ENCODE results near the gene GRAMD1B. TPM values are rescaled to one million over a fixed set of nuclear protein-coding genes. Genes with fewer than 3 reads are reported as not detected.
"Not testable (repeated sequence)": the region's sequence is repeated elsewhere in the genome, so short reads cannot be mapped to it uniquely, and the experiment has no call there.

The GRAMD1B gene
- total RNA-seq, 1 experiment from 2014 or later = 5.8 TPM

GRCh38 chr11:123568367-123568870 is 138.3 kb downstream of the GRAMD1B start:
- ChIA-PET CTCF (interaction anchor here (0.5 kb wide), 1 partner anchor 127 kb away, joined by 3 read pairs; no protein-coding TSS in a partner anchor), POLR2A (ENCODE audit: unreplicated experiment) (no interaction called here)
- BruUV-seq (replicated peaks) = no TSS peak
- Histone ChIP-seq H2AFZ (no peak overlapping the region), H3K27me3 (ENCODE audit: insufficient read depth, low read depth) (no peaks in the 10 kb centered on the region), H3K79me2 (ENCODE audit: low read depth) (no peaks in the 10 kb centered on the region), H3K27ac (no peak overlapping the region), H3K36me3 (ENCODE audit: low read depth) (no peaks in the 10 kb centered on the region), H3F3A (ENCODE audit: insufficient read depth, low read depth) (no peaks in the 10 kb centered on the region), H3K9me3 (ENCODE audit: insufficient read depth, low read depth) (no peaks in the 10 kb centered on the region), H3K9me2 (ENCODE audit: insufficient read depth) (no peaks in the 10 kb centered on the region), H3K4me3 (no peak overlapping the region), H4K20me1 (ENCODE audit: insufficient read depth) (no peaks in the 10 kb centered on the region), H3K4me2 (no peak overlapping the region), H3K4me1 (replicated peaks; ENCODE audit: insufficient read depth) (no peaks in the 10 kb centered on the region)
- TF ChIP-seq EZH2 (IDR thresholded peaks at IDR 0.05; ENCODE audit: low read depth) (no peak), CTCF (conservative IDR thresholded peaks at IDR 0.05) (no peak)
- no peak for DNase-seq
- intact Hi-C loops (cut with micrococcal nuclease; ENCODE audit: unreplicated experiment) = no loop called here

GRCh38 chr11:123569393-123569792 is 139.3 kb downstream of the GRAMD1B start:
- no peaks in the 10 kb centered on the region for H3F3A ChIP-seq (ENCODE audit: insufficient read depth, low read depth)
- no peak overlapping the region for H3K4me2 ChIP-seq
- H4K20me1 ChIP-seq (ENCODE audit: insufficient read depth) = no peaks in the 10 kb centered on the region
- BruUV-seq (replicated peaks) = no TSS peak
- H3K4me1 ChIP-seq (replicated peaks; ENCODE audit: insufficient read depth) = no peaks in the 10 kb centered on the region
- H3K27ac ChIP-seq = no peak overlapping the region
- H3K36me3 ChIP-seq (ENCODE audit: low read depth) = no peaks in the 10 kb centered on the region
- no peaks in the 10 kb centered on the region for H3K9me2 ChIP-seq (ENCODE audit: insufficient read depth)
- POLR2A ChIA-PET (ENCODE audit: unreplicated experiment) = no interaction called here
- CTCF ChIA-PET = no interaction called here
- intact Hi-C loops (cut with micrococcal nuclease; ENCODE audit: unreplicated experiment) = no loop called here
- no peak for DNase-seq
- no peak overlapping the region for H3K4me3 ChIP-seq
- no peaks in the 10 kb centered on the region for H3K27me3 ChIP-seq (ENCODE audit: insufficient read depth, low read depth)
- no peaks in the 10 kb centered on the region for H3K79me2 ChIP-seq (ENCODE audit: low read depth)
- H3K9me3 ChIP-seq (ENCODE audit: insufficient read depth, low read depth) = no peaks in the 10 kb centered on the region
- no peak overlapping the region for H2AFZ ChIP-seq
- TF ChIP-seq CTCF (conservative IDR thresholded peaks at IDR 0.05) = no peak
- no peak for TF ChIP-seq EZH2 (IDR thresholded peaks at IDR 0.05; ENCODE audit: low read depth)

- intact Hi-C loops (cut with micrococcal nuclease; ENCODE audit: unreplicated experiment) = loop anchor here (10.0 kb wide), 1 partner anchor 266 kb away; no protein-coding TSS in a partner anchor
- Histone ChIP-seq H3K9me3 (ENCODE audit: insufficient read depth, low read depth) (no peaks in the 10 kb centered on the region), H3K9me2 (ENCODE audit: insufficient read depth) (no peaks in the 10 kb centered on the region), H3K36me3 (ENCODE audit: low read depth) (no peaks in the 10 kb centered on the region), H3K4me3 (no peak overlapping the region), H3K27ac (no peak overlapping the region), H3K4me1 (replicated peaks; ENCODE audit: insufficient read depth) (no peaks in the 10 kb centered on the region), H3K4me2 (no peak overlapping the region), H3K79me2 (ENCODE audit: low read depth) (no peaks in the 10 kb centered on the region), H4K20me1 (ENCODE audit: insufficient read depth) (no peaks in the 10 kb centered on the region), H2AFZ (no peak overlapping the region), H3K27me3 (ENCODE audit: insufficient read depth, low read depth) (no peaks in the 10 kb centered on the region), H3F3A (ENCODE audit: insufficient read depth, low read depth) (no peaks in the 10 kb centered on the region)
- no peak for TF ChIP-seq CTCF (conservative IDR thresholded peaks at IDR 0.05)
- no peak for TF ChIP-seq EZH2 (IDR thresholded peaks at IDR 0.05; ENCODE audit: low read depth)
- no TSS peak for BruUV-seq (replicated peaks)
- DNase-seq = no peak
- POLR2A ChIA-PET (ENCODE audit: unreplicated experiment) = no interaction called here
- CTCF ChIA-PET = no interaction called here
Measured at GRCh38 chr11:123570939-123571580, 141.0 kb downstream of the GRAMD1B start.

GRCh38 chr11:123572791-123573190 is 142.7 kb downstream of the GRAMD1B start:
- H2AFZ ChIP-seq; H3K4me2 ChIP-seq; H3K27me3 ChIP-seq (ENCODE audit: insufficient read depth, low read depth); POLR2A ChIA-PET (ENCODE audit: unreplicated experiment); H3K9me2 ChIP-seq (ENCODE audit: insufficient read depth); H3F3A ChIP-seq (ENCODE audit: insufficient read depth, low read depth); H3K4me3 ChIP-seq; H3K36me3 ChIP-seq (ENCODE audit: low read depth); H3K79me2 ChIP-seq (ENCODE audit: low read depth); DNase-seq; H3K9me3 ChIP-seq (ENCODE audit: insufficient read depth, low read depth); H3K4me1 ChIP-seq (replicated peaks; ENCODE audit: insufficient read depth); H4K20me1 ChIP-seq (ENCODE audit: insufficient read depth); H3K27ac ChIP-seq; BruUV-seq (replicated peaks): not testable (repeated sequence)
- CTCF ChIA-PET = interaction anchor here (0.7 kb wide), 1 partner anchor 500 kb away, joined by 11 read pairs; no protein-coding TSS in a partner anchor
- intact Hi-C loops (cut with micrococcal nuclease; ENCODE audit: unreplicated experiment) = loop anchor here (10.0 kb wide), 1 partner anchor 268 kb away; no protein-coding TSS in a partner anchor
